GM12878 (cell line): Measurements from ENCODE around the gene MYOCOS.

Source experiments
- CBFB ChIP-seq: IDR thresholded peaks from 2 replicates; pipeline ENCODE4 v1.6.1; 2016; ENCODE audit warnings: antibody characterized with exemption, low read depth
- IKZF1 ChIP-seq: fragments of 450-650 bp; conservative IDR thresholded peaks from 2 replicates; pipeline ENCODE4 v1.6.1; 2017; ENCODE audit warnings: antibody characterized with exemption, mild to moderate bottlenecking
- POLR2A ChIP-seq: IDR thresholded peaks from 2 replicates; pipeline ENCODE4 v1.6.1; 2011; ENCODE audit warnings: low read depth, mild to moderate bottlenecking, low read length

GRCh38 chr1:171668372-171668771, 46.3 kb downstream of the MYOCOS start:
- TF ChIP-seq CBFB (no peak), POLR2A (no peak), IKZF1 (no peak)
